ENCODE data around the gene NECAB2.

NECAB2 gene

DNA sequence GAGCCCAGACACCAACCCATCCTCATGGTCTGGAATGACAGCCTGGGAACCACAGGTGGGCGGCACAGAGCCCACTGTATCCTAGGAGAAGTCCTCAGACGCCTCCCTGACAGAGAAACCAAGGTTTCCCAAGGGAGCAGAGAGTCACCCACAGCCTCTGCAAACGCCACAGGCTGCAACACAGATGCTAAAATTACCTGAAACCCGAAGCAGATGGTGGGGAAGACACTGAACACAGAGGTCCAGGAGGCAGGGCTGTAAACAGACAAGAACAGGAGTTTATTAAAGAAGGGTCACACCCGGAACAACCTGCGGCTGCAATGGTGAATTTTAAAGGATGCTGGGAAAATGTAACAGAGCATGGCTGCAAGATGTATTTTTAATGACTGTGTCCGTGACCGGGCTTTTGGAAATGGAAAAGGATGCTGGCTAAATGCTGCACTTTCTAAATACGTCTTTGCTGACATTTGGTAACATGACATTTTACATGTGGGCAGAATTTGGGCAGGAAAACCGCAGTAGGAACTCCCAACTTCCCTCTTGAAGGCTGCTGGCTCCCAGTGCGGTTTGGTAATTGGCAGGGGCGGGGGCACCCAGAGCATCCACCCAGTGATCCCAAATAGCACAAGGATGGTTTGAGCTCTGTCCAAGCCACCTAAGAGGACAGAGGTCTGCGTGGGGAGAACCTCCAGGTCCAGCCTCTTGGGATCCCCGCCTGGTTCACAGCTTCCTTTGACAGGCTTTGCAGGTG, 61.4 kb downstream of the NECAB2 start:
- no peak for DNase-seq

GRCh38 chr16:84031556-84031955, 63.5 kb downstream of the NECAB2 start:
- no peak for DNase-seq

GRCh38 chr16:84032458-84033178, 64.6 kb downstream of the NECAB2 start:
- no peak for DNase-seq

DNA sequence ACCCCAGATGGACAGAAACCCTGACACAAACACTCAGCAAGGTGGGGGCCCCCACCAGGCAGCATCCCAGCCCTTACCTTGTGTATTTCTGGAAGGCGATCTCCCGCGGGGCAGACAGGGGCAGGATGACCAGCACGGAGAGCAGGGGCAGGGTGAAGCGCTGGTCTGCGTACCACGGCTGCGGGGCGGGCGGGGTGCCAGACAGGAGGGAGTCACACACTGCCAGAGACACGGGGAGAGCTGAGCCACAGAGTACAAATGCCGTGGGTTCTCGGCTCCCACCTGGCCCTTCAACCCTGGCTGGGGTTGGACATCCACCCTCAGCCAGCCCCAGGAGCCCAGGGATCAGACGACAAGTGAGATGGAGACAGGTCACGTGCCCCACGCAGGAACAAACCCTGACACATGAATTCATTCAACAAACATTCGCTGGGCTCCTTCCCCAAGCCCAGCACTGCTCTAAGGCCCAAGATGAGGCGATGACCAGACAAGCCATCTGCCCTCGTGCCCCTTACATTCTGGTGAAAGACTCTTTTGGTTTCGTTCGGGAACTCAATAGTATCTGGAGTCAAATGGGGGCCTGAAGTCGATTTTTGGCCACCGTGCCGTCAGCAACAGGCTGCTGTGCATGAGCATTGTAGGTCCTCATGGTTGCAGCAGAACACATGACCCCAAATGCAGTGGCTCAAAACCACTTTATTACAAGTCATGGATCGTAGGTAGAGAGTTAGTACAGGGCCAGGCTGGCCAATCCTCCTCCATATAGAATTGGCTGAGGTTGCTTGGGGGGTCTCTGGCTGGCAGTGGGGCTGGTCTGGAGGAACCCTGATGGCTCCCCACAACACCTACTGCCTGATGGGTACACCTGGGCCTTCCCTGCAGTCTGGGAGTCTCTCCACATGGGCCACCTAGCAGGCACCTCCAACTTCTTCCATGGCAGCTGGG, 65.5 kb downstream of the NECAB2 start:
- DNase-seq, result no peak

DNA sequence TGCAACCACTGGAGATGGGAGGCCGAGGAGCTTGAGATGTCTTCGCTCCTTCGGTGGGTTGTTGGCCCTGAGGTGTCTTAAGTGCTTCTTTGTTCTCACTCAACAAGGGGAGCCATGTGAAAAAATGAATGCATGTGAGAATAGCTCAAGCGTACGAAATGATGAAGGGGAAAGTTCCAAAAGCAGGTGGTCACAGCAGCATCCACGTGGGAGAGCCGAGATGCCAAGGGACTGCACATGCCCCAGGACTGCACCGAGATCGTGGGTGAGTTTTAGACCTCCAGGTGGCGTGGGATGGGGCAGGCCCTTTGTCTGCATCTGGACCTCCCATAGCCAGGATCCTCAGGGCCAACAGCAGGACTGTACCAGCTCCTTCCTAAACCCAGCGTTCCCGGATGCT, 66.5 kb downstream of the NECAB2 start:
- DNase-seq, result no peak

DNA sequence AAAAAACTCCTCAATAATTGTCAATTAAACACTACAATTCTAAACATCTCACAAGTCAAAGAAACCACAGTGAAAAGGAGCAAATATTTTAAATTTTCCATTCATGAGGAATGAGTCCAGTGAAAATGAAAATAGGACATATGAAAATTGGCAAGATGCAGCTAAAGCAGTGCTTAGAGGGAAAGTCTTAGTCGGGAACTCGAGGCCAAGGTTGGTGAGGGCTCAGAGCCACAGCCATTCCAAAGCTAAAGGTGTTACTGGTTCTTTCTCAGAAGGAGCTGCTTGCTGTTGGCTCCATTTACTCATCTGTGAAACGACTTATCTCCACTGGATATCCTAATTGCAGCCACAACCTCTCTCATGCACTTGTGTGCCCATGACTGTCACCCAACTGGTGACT, 68.1 kb downstream of the NECAB2 start:
- DNase-seq, result no peak

- no peak for DNase-seq
Measured at GRCh38 chr16:84036982-84037425, 69.0 kb downstream of the NECAB2 start.

DNA sequence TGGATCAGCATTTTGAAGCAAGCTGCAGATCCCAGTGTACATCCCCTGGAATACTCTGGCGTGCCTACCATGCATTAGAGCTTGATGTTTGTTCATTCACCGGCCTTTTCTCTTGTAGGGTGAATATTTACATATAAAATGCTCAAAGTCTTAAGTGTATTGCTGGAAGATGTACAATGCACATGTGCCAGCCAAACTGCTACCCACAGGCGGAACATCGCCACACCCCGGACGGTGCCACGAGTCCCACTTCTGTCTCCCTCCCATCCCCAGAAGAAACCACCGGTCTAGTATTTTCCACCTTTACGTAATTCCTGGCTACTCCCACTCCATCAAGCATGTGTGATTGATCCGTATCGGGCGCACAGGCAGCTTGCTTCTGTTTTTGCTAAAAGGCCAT, 70.4 kb downstream of the NECAB2 start:
- DNase-seq, result no peak

DNA sequence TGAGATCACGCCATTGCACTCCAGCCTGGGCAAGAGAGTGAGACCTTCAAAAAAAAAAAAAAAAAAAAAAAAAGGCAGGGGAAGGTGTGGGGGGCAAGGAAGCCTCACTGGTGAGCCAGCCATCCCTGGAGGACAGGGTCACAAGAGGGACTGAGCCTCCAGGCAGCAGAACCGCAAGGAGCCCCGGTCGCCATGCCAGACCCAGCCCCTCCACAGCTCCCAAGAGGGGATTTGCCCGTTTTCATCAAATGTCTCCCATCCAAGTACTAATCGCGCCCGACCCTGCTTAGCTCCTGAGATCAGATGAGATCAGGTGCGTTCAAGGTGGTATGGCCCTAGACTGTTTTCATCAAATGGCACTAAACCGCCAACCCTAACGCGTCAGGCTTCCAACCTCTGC, 71.7 kb downstream of the NECAB2 start:
- DNase-seq, result no peak

GRCh38 chr16:84040226-84040822, 72.3 kb downstream of the NECAB2 start:
- DNase-seq, result no peak

DNA sequence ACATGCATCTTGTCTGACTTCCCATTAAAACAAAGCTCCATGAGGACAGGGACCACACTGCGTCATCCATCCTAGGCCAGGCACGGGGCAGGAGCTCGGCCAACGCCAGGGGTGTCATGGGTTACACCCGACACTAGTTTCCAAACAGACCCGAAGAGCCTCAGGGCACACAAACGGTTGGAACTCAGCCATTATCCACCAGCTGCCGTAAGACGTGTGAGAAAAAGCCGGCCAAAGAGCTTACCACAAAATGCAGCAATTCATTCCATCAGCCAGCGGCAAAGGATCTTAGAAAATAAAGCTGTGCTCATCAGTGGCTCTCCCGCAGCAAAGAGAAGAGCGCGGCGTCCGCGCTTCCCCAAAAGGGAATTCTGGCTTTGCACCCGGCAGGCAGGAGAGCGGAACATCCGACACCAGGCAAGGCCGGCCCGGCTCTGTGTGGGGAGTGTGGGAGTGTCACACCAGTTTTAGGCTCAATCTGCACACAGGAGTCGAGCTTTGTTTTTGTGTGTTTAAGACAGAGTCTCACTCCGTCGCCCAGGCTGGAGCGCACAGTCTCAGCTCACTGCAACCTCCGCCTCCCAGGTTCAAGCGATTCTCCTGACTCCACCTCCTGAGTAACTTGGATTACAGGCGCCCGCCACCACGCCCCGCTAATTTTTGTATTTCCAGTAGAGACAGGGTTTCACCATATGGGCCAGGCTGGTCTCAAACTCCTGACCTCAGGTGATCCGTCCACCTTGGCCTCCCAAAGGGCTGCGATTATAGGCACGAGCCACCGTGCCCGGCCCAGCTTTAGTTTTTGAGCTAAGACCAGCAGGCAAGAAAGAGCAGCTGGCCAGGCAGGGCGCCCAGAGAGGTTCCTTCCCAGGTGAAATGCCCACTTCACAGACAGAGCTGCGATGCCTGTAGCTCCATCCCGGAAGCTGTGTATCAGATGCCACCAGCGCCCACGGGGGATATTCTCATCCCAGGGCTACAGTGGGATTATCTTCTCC, 73.1 kb downstream of the NECAB2 start:
- DNase-seq, result no peak

- no peak for DNase-seq
Measured at GRCh38 chr16:84041881-84042280, 73.8 kb downstream of the NECAB2 start.

DNA sequence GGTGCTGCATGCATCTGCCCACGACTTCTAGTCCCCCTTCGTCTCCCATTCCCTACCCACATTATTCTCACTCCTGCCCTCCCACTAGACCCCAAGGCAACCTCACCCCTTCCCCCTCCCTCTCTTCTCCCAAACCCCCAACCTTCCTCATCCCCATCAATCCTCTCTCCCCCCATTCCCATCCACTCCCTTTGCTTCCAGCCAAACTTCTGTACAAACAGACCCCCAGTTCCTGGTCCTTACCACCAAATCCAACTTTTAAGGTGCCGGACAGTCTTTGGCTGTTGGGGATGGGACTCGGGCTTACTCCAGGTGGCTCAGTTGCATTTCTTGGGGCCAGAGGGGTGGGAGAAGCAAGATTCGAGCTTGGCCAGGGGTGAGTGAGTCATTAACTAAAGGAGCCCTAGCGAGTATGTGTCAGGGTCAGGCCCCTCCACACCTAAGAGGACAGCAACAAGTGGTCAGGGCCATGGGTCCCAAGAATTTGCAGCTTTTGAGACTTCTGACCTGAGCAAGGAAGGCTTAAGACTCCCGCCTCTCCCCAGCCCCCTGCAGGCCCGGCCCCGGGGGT, 74.3 kb downstream of the NECAB2 start, which contains the start of gene SLC38A8:
SLC38A8 (minus strand) TSS at position 488 of the 571 bp plus-strand sequence. CDS start 638 bp downstream, outside the sequence.
- DNase-seq, result no peak

DNA sequence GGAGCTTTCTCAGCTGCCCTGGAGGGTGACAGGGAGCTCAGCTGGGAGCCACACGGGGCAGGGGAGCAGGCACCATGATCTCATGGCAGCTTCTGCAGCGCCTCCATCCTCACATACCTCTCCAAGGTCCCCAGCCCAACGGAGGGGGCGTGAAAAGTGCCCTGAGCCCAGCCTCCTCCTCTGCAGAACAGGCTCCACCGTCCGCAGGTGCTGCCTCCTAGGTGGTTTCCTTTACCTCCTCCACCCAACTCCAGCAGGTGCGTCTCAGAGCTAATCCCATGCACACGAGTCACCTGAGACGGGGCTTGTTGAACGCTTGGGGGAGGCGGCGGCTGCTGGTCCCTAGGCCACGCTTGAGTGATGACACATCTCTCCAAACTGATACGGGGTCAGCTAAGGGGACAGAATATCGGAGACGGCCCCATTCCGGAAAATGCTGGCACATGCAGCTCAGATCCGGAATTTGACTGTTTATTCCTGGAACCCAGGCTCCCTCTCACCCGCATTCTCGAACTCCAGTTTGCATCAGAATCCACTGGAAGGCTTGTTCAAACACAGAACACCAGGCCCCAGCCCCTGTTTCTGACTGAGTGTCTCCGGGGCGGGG, 74.9 kb downstream of the NECAB2 start:
- DNase-seq, result no peak

GRCh38 chr16:84043486-84044117, 75.6 kb downstream of the NECAB2 start:
- peak; percentile 7 for DNase-seq

DNA sequence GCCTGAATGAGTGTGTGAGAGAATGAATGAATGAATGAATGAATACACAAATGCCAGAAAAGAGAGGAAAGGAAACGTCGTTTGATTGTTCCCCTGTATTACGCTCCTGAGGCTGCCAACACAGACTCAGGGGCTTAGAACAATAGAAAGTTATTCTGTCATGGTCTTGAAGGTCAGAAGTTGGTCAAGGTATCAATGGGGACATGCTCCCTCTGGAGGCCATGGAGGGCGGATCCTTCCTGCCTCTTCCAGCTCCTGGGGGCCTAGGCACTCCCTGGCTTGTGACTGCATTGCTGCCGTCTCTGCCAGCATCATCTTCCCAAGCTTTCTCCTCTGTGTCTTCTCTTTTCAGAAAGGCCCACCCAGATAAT, 76.1 kb downstream of the NECAB2 start:
- no peak for DNase-seq

DNA sequence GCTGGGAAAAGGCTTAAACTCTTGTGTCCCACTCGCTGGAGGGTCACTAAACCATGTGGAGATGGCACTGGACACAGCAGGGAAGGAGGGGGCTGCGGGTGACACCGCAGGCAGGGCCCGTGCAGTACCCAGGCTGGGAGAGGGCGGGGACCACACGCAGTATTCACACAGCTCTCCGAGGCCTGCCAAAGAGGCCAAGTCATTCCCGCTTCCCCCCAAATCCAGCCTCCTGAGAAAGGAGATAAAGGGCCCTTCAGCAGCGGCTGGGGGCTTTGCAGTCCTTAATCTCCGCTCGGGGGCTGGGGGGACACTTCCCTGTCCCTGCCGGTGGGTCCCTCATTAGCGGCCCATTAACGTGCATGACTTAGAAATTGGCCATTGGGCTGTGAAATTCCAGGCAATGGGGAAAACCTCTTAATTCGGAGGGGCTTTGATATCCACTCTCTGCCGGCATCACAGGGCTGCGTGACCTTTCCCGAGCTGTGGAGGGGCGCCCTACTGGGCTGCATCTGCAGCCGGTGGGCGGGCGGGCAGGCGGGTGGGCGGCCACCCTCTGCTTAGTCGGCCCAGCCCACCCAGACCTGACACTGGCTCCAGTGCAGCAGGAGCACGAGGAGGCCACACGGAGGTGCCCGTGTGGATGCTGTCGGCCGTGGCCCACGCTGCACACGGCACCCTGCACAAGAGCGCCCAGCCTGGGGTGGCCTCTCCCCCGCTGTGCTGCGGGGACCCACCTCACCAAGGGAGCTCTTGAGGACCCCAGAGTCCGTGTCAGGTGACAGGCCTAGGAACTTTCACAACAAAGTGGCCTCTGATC, 77.2 kb downstream of the NECAB2 start:
- no peak for DNase-seq

GRCh38 chr16:84045818-84046470, 77.9 kb downstream of the NECAB2 start:
- no peak for DNase-seq

GRCh38 chr16:84047206-84047605, 79.2 kb downstream of the NECAB2 start:
- DNase-seq, result no peak
